Left lobe of liver (tissue), 2 donors: ENCODE data around the gene SDC1. TPM values are rescaled to one million over a fixed set of nuclear protein-coding genes. Genes with fewer than 3 reads are reported as not detected.

Experiments
- ATAC-seq: fragments of 200-7000 bp; cut with Tn5 transposase; one replicate; pipeline ENCODE4 v1.9.1; 2020; ENCODE audit warnings: mild to moderate bottlenecking, moderate library complexity
- DNase-seq: peaks from one replicate; pipeline ENCODE4 v3.0.0-alpha.2; 2020; ENCODE audit warnings: low spot score
- total RNA-seq: library from RNA; stranded (reverse); gene quantifications from one replicate; pipeline ENCODE4 v1.2.1, GENCODE V29; 2021
- donor health status: DM: no; HTN: no; CAD: no; lungs with moderate emphysema.
- donor health status: DM: no; HTN: yes; CAD: no.

The SDC1 gene
- total RNA-seq, 1 donor from 2014 or later: 537 TPM

GRCh38 chr2:20186855-20187187, 38.1 kb downstream of the SDC1 start:
- no peak for DNase-seq

GRCh38 chr2:20186078-20186854, 38.7 kb downstream of the SDC1 start:
- ATAC-seq: peak; percentile 43
- peak; percentile 71 for DNase-seq

More at GRCh38 chr2:20186855-20187187, 38.1 kb downstream of the SDC1 start:
- no peak for ATAC-seq

GRCh38 chr2:20185176-20186022, 39.5 kb downstream of the SDC1 start:
- ATAC-seq (no peak), DNase-seq (no peak)

GRCh38 chr2:20184067-20184938, 40.6 kb downstream of the SDC1 start:
- ATAC-seq (peak; percentile 32), DNase-seq (no peak)

- no peak for ATAC-seq
- DNase-seq: no peak
Observed at GRCh38 chr2:20183373-20183772, 41.6 kb downstream of the SDC1 start.

- DNase-seq (peak; percentile 95), ATAC-seq (peak; percentile 38)
Observed at GRCh38 chr2:20182241-20182931, 42.5 kb downstream of the SDC1 start.

GRCh38 chr2:20181761-20182160, 43.2 kb downstream of the SDC1 start:
- DNase-seq (no peak), ATAC-seq (no peak)

- peak; percentile 45 for DNase-seq
Observed at GRCh38 chr2:20180676-20181648, 44.0 kb downstream of the SDC1 start.

GRCh38 chr2:20179755-20180594, 45.0 kb downstream of the SDC1 start:
- ATAC-seq (peak; percentile 71), DNase-seq (peak; percentile 95)

More at GRCh38 chr2:20180676-20181648, 44.0 kb downstream of the SDC1 start:
- ATAC-seq: no peak

- DNase-seq (no peak), ATAC-seq (no peak)
Observed at GRCh38 chr2:20179466-20179754, 45.5 kb downstream of the SDC1 start.

GRCh38 chr2:20178666-20179465, 46.1 kb downstream of the SDC1 start:
- peak; percentile 79 for DNase-seq
- peak; percentile 46 for ATAC-seq

- no peak for ATAC-seq
- no peak for DNase-seq
Observed at GRCh38 chr2:20178249-20178607, 46.7 kb downstream of the SDC1 start.

GRCh38 chr2:20177556-20178248, 47.2 kb downstream of the SDC1 start:
- peak; percentile 48 for DNase-seq
- ATAC-seq: no peak

- ATAC-seq: no peak
Observed at GRCh38 chr2:20176760-20177159, 48.2 kb downstream of the SDC1 start.

GRCh38 chr2:20175931-20176330, 49.0 kb downstream of the SDC1 start:
- ATAC-seq: no peak
- DNase-seq: no peak

More at GRCh38 chr2:20176760-20177159, 48.2 kb downstream of the SDC1 start:
- DNase-seq: peak; percentile 35

- ATAC-seq (no peak), DNase-seq (peak; percentile 26)
Observed at GRCh38 chr2:20175267-20175666, 49.7 kb downstream of the SDC1 start.

GRCh38 chr2:20174410-20174809, 50.5 kb downstream of the SDC1 start:
- DNase-seq (no peak), ATAC-seq (no peak)
